GM12878 (cell line): ENCODE data around the gene HMGN1. TPM values are rescaled to one million over a fixed set of nuclear protein-coding genes. Genes with fewer than 3 reads are reported as not detected.

Experiments used
- ATAC-seq: fragments of 200-7000 bp; cut with Tn5 transposase; 3 replicates; pipeline ENCODE4 v1.9.1; 2020; ENCODE audit warnings: mild to moderate bottlenecking, moderate library complexity
- BruUV-seq: library from RNA; stranded (reverse); fragments of 400-500 nt; replicated peaks from 2 replicates; lab custom pipeline; 2021; lab: Mats Ljungman, UMichigan
- CTCF ChIA-PET: fragments of 300-600 bp; sonication (Branson Sonifier 250); formaldehyde crosslinking; extraction: SDS; loops from one replicate; lab custom pipeline; 2021; ENCODE audit warnings: inconsistent platforms; lab: Yijun Ruan, JAX
- POLR2A ChIA-PET: fragments of 350-600 bp; formaldehyde crosslinking; extraction: SDS; loops from one replicate; lab custom pipeline; 2021; ENCODE audit warnings: inconsistent platforms; lab: Charles Lee
- RAD21 ChIA-PET: fragments of 300-600 bp; sonication (Branson Sonifier 250); formaldehyde crosslinking; loops from one replicate; lab custom pipeline; 2023; ENCODE audit warnings: antibody characterized with exemption; ENCODE audit not compliant: unreplicated experiment; lab: Charles Lee
- SMC1A ChIA-PET: fragments of 300-600 bp; sonication (Branson Sonifier 250); formaldehyde crosslinking; loops from one replicate; lab custom pipeline; 2023; ENCODE audit not compliant: unreplicated experiment, uncharacterized antibody; lab: Charles Lee
- DNase-seq: peaks from one replicate; pipeline ENCODE4 v3.0.0-alpha.2; 2011; ENCODE audit warnings: low read depth, low spot score
- FAIRE-seq: peaks from 3 replicates; lab custom pipeline; 2011; peaks lifted over from hg19 to GRCh38; lab: Jason Lieb, UNC
- H2AFZ ChIP-seq: 2 replicates; pipeline ENCODE4 v1.6.0; 2011; ENCODE audit warnings: low read depth, low read length, control low read depth; ENCODE audit not compliant: control insufficient read depth
- H3K27ac ChIP-seq: 2 replicates; pipeline ENCODE4 v1.5.1; 2011; ENCODE audit warnings: control low read depth; ENCODE audit not compliant: control insufficient read depth, insufficient read depth
- H3K27me3 ChIP-seq, 2 experiments: replicated peaks in 1 of 2; 2 replicates each; pipeline versions ENCODE4 v1.6.0 to v1.6.1; 2011; ENCODE audit warnings: low read length in 1 of 2; ENCODE audit not compliant: control insufficient read depth in 2 of 2, insufficient read depth in 2 of 2
- H3K36me3 ChIP-seq, 2 experiments: 2 replicates each; pipeline ENCODE4 v1.5.1; 2011; ENCODE audit warnings: low read length in 1 of 2; ENCODE audit not compliant: control insufficient read depth in 2 of 2, insufficient read depth in 2 of 2
- H3K4me1 ChIP-seq: 2 replicates; pipeline ENCODE4 v1.6.1; 2011; ENCODE audit warnings: mild to moderate bottlenecking, low read length, moderate library complexity, mixed read lengths; ENCODE audit not compliant: control insufficient read depth, insufficient read depth
- H3K4me2 ChIP-seq: 2 replicates; pipeline ENCODE4 v1.6.0; 2011; ENCODE audit warnings: control low read depth; ENCODE audit not compliant: control insufficient read depth, insufficient read depth
- H3K4me3 ChIP-seq: fragments of 200-600 bp; sonication (generic); 2 replicates; pipeline ENCODE4 v1.5.1; 2016
- H3K79me2 ChIP-seq: 2 replicates; pipeline ENCODE4 v1.6.0; 2011; ENCODE audit warnings: low read length; ENCODE audit not compliant: control insufficient read depth, insufficient read depth
- H3K9ac ChIP-seq: 2 replicates; pipeline ENCODE4 v1.8.0; 2011; ENCODE audit warnings: low read length, control low read depth, mixed read lengths; ENCODE audit not compliant: control insufficient read depth, insufficient read depth
- H3K9me3 ChIP-seq: replicated peaks from 3 replicates; pipeline ENCODE4 v1.5.1; 2011; ENCODE audit warnings: mild to moderate bottlenecking, low read length; ENCODE audit not compliant: control insufficient read depth, insufficient read depth
- H4K20me1 ChIP-seq: 2 replicates; pipeline ENCODE4 v1.6.0; 2011; ENCODE audit not compliant: control insufficient read depth, insufficient read depth
- CBFB ChIP-seq: IDR thresholded peaks from 2 replicates; pipeline ENCODE4 v1.6.1; 2016; ENCODE audit warnings: antibody characterized with exemption, low read depth
- CREB1 ChIP-seq: IDR thresholded peaks from 2 replicates; pipeline ENCODE4 v1.6.1; 2012; ENCODE audit warnings: low read depth, mild to moderate bottlenecking, inconsistent platforms
- CREM ChIP-seq: IDR thresholded peaks from 2 replicates; pipeline ENCODE4 v1.6.1; 2014; ENCODE audit warnings: antibody characterized with exemption, low read depth
- EED ChIP-seq: sonication (generic); IDR thresholded peaks from 2 replicates; pipeline ENCODE4 v1.6.1; 2016; ENCODE audit warnings: antibody characterized with exemption, low read depth
- ESRRA ChIP-seq: IDR thresholded peaks from 2 replicates; pipeline ENCODE4 v1.6.1; 2012; ENCODE audit warnings: mild to moderate bottlenecking, low read length, improper control_type of control experiment
- HDAC6 ChIP-seq: fragments of 200-600 bp; sonication (generic); IDR thresholded peaks from one replicate; pipeline ENCODE4 v1.8.0; 2017; ENCODE audit warnings: antibody characterized with exemption; ENCODE audit not compliant: unreplicated experiment
- IKZF2 ChIP-seq, 2 experiments: fragments of 450-650 bp; IDR thresholded peaks; 2 replicates each; pipeline ENCODE4 v1.6.1; 2017; ENCODE audit warnings: mild to moderate bottlenecking in 2 of 2, moderate library complexity in 2 of 2
- IRF4 ChIP-seq: IDR thresholded peaks from 2 replicates; pipeline ENCODE4 v1.6.1; 2011; ENCODE audit warnings: low read depth, low read length
- JUNB ChIP-seq: IDR thresholded peaks from 2 replicates; pipeline ENCODE4 v1.6.1; 2016; ENCODE audit warnings: antibody characterized with exemption, mild to moderate bottlenecking
- PAX5 ChIP-seq: IDR thresholded peaks from 2 replicates; pipeline ENCODE4 v1.6.1; 2011; ENCODE audit warnings: low read depth, low read length, borderline replicate concordance
- POLR2AphosphoS5 ChIP-seq: IDR thresholded peaks from 2 replicates; pipeline ENCODE4 v1.6.1; 2011; ENCODE audit warnings: mild to moderate bottlenecking, low read length, inconsistent platforms
- RB1 ChIP-seq: fragments of 450-650 bp; formaldehyde crosslinking; IDR thresholded peaks from 2 replicates; pipeline ENCODE4 v1.6.1; 2017; ENCODE audit warnings: mild to moderate bottlenecking, borderline replicate concordance
- RELB ChIP-seq: fragments of 450-650 bp; IDR thresholded peaks from 2 replicates; pipeline ENCODE4 v1.6.1; 2017; ENCODE audit warnings: low read depth, mild to moderate bottlenecking, moderate library complexity
- RUNX3 ChIP-seq: IDR thresholded peaks from 2 replicates; pipeline ENCODE4 v1.6.1; 2012; ENCODE audit warnings: low read length, inconsistent platforms
- SMC3 ChIP-seq: IDR thresholded peaks from 2 replicates; pipeline ENCODE4 v1.6.1; 2011; ENCODE audit warnings: low read length, improper control_type of control experiment, borderline replicate concordance
- YBX1 ChIP-seq: fragments of 450-650 bp; IDR thresholded peaks from 2 replicates; pipeline ENCODE4 v1.6.1; 2016; ENCODE audit warnings: antibody characterized with exemption
- WGBS: methylation state at CpG from one replicate; pipeline ENCODE4 v1.1.6; 2016; ENCODE audit warnings: low lambda C conversion rate; ENCODE audit not compliant: insufficient replicate concordance, insufficient coverage; ENCODE audit errors: missing lambda C conversion rate; 5-methylcytosine and 5-hydroxymethylcytosine counted together
- in situ Hi-C: fragments of 300-500 bp; cut with MboI; formaldehyde crosslinking; loops from 9 replicates; pipeline ENCODE4 v1.14.3; 2018; ENCODE audit warnings: mixed read lengths
- intact Hi-C: fragments of 100-400 bp; cut with micrococcal nuclease; formaldehyde crosslinking; loops from one replicate; pipeline ENCODE4 v1.14.2; 2022; ENCODE audit not compliant: unreplicated experiment
- polyA plus RNA-seq, 11 experiments: library from polyadenylated mRNA; depleted of rRNA in 4 of 11; unstranded in 6 of 11; stranded (reverse) in 5 of 11; fragments of >200 nt; fragmentation: Nextera tagmentation in 4 of 11; fragmentation: Illumina TruSeq in 1 of 11; extraction: Ambion mirVana in 4 of 11; extraction: Trizol in 1 of 11; gene quantifications; 1 replicate in 1 of 11; 2 replicates in 10 of 11; pipeline versions ENCODE4 v1.2.1 to v1.2.3, GENCODE V29; 2011 to 2016; ENCODE audit warnings: inconsistent platforms in 2 of 11, missing spikeins in 2 of 11, low read depth in 1 of 11
- total RNA-seq, 4 experiments: library from RNA; depleted of rRNA in 3 of 4; stranded (reverse); fragments of >200 nt in 3 of 4; fragmentation: Illumina TruSeq in 1 of 4; extraction: Trizol in 1 of 4; gene quantifications; 2 replicates each; pipeline versions ENCODE4 v1.2.1 to v1.2.3, GENCODE V29; 2013 to 2021

The HMGN1 gene
- total and polyA plus RNA-seq, 10 of the 15 experiments (the other 5 are each of a cell fraction or from before 2014, with no cell fraction given), result 120 to 798 (median 396) TPM

GRCh38 chr21:39314143-39315027, 34.5 kb downstream of the HMGN1 start:
- intact Hi-C loops (loop anchor here (5.0 to 10.0 kb wide), 3 partner anchors 73 to 132 kb away; partner anchors contain the start of genes LCA5L and PSMG1), in situ Hi-C loops (no loop called here)
- peak overlapping the region; percentile 99 for H3K4me2 ChIP-seq
- TF ChIP-seq EED (peak; percentile 33; the same call in 1 of the 2 replicates), HDAC6 (no peak), RB1 (no peak), POLR2AphosphoS5 (peak; percentile 44; the same call in 1 of the 2 replicates), JUNB (peak; percentile 45), RELB (0 out of 2 replicates have a peak, but pooled peaks have one; percentile 11), SMC3 (peak; percentile 13; the same call in 1 of the 2 replicates), CREM (peak; percentile 42), IKZF2 (IDR thresholded peaks at IDR 0.05) (peak in 1 of 2 experiments; percentile 14; a peak in 1 of 4 replicates), CREB1 (no peak), RUNX3 (peak; percentile 70), PAX5 (0 out of 2 replicates have a peak, but pooled peaks have one; percentile 39), IRF4 (peak; percentile 67; the same call in 1 of the 2 replicates), ESRRA (peak; percentile 58; the same call in 1 of the 2 replicates), CBFB (0 out of 2 replicates have a peak, but pooled peaks have one; percentile 32), YBX1 (no peak)
- peaks cover 4% of the 10 kb centered on the region; the same call in 1 of the 2 replicates for H3K4me1 ChIP-seq
- H3K27ac ChIP-seq, result peak overlapping the region; percentile 93
- RAD21 ChIA-PET, result interaction anchor here (1.0 to 1.2 kb wide), 2 partner anchors 33 to 73 kb away, joined by 3 read pairs; no protein-coding TSS in a partner anchor
- H4K20me1 ChIP-seq, result no peaks in the 10 kb centered on the region
- ATAC-seq, result peak; percentile 45
- CTCF ChIA-PET, result interaction anchor here (2.9 kb wide), 1 partner anchor 73 kb away, joined by 9 read pairs; no protein-coding TSS in a partner anchor
- no peak for DNase-seq
- no peaks in the 10 kb centered on the region for H3K36me3 ChIP-seq
- no peaks in the 10 kb centered on the region for H3K27me3 ChIP-seq
- H3K79me2 ChIP-seq, result peaks cover 16% of the 10 kb centered on the region
- peak overlapping the region; percentile 84 for H2AFZ ChIP-seq
- 2% methylated on average over 42 of the region's 43 CpGs for WGBS
- H3K4me3 ChIP-seq, result peak overlapping the region; percentile 85
- H3K9me3 ChIP-seq, result no peaks in the 10 kb centered on the region
- peak overlapping the region; percentile 81 for H3K9ac ChIP-seq
- no peak for FAIRE-seq
- POLR2A ChIA-PET, result interaction anchor here (1.0 to 1.7 kb wide), 2 partner anchors 34 to 73 kb away, joined by 5 to 6 read pairs; partner anchors contain the start of gene HMGN1
- SMC1A ChIA-PET, result interaction anchor here (0.7 to 1.9 kb wide), 5 partner anchors 12 to 131 kb away, joined by 3 to 6 read pairs (median 3); no protein-coding TSS in a partner anchor
- BruUV-seq, result TSS peak; percentile 93
